Lung (tissue), 12 donors: ENCODE measurements around the gene AFAP1L1. TPM values are rescaled to one million over a fixed set of nuclear protein-coding genes. Genes with fewer than 3 reads are reported as not detected.

Source experiments
- ATAC-seq: fragments of 200-7000 bp; cut with Tn5 transposase; one replicate; pipeline ENCODE4 v1.9.1; 2020; ENCODE audit warnings: moderate number of reproducible peaks; ENCODE audit not compliant: insufficient read depth, low FRiP score
- DNase-seq, 3 donors: peaks; one replicate each; pipeline ENCODE4 v3.0.0-alpha.2; 2013 to 2017
- H3K27ac ChIP-seq, 2 donors: one replicate each; pipeline ENCODE4 v1.5.1; 2013; ENCODE audit warnings: mild to moderate bottlenecking in 2 of 2, moderate library complexity in 2 of 2, control low read depth in 1 of 2, inconsistent platforms in 1 of 2, low read depth in 1 of 2, low read length in 1 of 2
- H3K27me3 ChIP-seq, 3 donors: one replicate each; pipeline ENCODE4 v1.5.1; 2013; ENCODE audit warnings: low read length in 2 of 3; ENCODE audit not compliant: control insufficient read depth in 3 of 3, insufficient read depth in 3 of 3
- H3K36me3 ChIP-seq, 4 donors: one replicate each; pipeline ENCODE4 v1.5.1; 2013; ENCODE audit warnings: low read length in 4 of 4, mild to moderate bottlenecking in 1 of 4, moderate library complexity in 1 of 4; ENCODE audit not compliant: control insufficient read depth in 4 of 4, insufficient read depth in 4 of 4
- H3K4me1 ChIP-seq, 5 donors: one replicate each; pipeline ENCODE4 v1.5.1; 2013; ENCODE audit warnings: low read length in 5 of 5, mild to moderate bottlenecking in 2 of 5, moderate library complexity in 1 of 5; ENCODE audit not compliant: control insufficient read depth in 5 of 5, insufficient read depth in 5 of 5
- H3K4me3 ChIP-seq: one replicate; pipeline ENCODE4 v1.5.1; 2013; ENCODE audit warnings: mild to moderate bottlenecking, control low read depth, moderate library complexity
- H3K9ac ChIP-seq, 2 donors: one replicate each; pipeline ENCODE4 v1.5.1; 2013; ENCODE audit warnings: low read length in 2 of 2, control low read depth in 1 of 2; ENCODE audit not compliant: insufficient read depth in 1 of 2
- H3K9me3 ChIP-seq, 4 donors: one replicate each; pipeline ENCODE4 v1.5.1; 2013; ENCODE audit warnings: low read length in 3 of 4, mild to moderate bottlenecking in 1 of 4, moderate library complexity in 1 of 4; ENCODE audit not compliant: control insufficient read depth in 4 of 4, insufficient read depth in 3 of 4
- CTCF ChIP-seq: IDR thresholded peaks from 2 replicates; pipeline ENCODE4 v1.5.1; 2012; ENCODE audit warnings: mild to moderate bottlenecking; ENCODE audit errors: control extremely low read depth, extremely low read depth
- WGBS, 2 donors: extraction: QIAGEN DNeasy Blood & Tissue Kit; methylation state at CpG; one replicate each; pipeline ENCODE4 v1.1.7; 2013; 5-methylcytosine and 5-hydroxymethylcytosine counted together
- polyA plus RNA-seq, 2 donors: library from polyadenylated mRNA; stranded (reverse); fragments of 200-250 nt; gene quantifications; one replicate each; pipeline ENCODE4 v1.2.1, GENCODE V29; 2013
- total RNA-seq, 2 donors: library from RNA; depleted of rRNA in 1 of 2; stranded (reverse); fragments of >200 nt in 1 of 2; gene quantifications; one replicate each; pipeline ENCODE4 v1.2.1, GENCODE V29; 2014 to 2021
- donor health status: control.
- donor health status: control.
- donor health status: Bipolar disorder and iron deficiency.
- donor health status: healthy.
- donor health status: DM: yes; HTN: yes; CAD: no.

AFAP1L1 gene
- total and polyA plus RNA-seq, 4 donors, result 9.8 to 40.6 (median 18.1) TPM

- no peaks in the 10 kb centered on the region for H3K27me3 ChIP-seq
- no peak overlapping the region for H3K4me3 ChIP-seq
- H3K9me3 ChIP-seq, result no peaks in the 10 kb centered on the region
- TF ChIP-seq CTCF, result no peak
- peaks cover 0 to 72% (median 3%) of the 10 kb centered on the region in 5 donors for H3K4me1 ChIP-seq
- H3K9ac ChIP-seq, result no peak overlapping the region
- ATAC-seq (no peak), DNase-seq (no peak)
- no peaks in the 10 kb centered on the region for H3K36me3 ChIP-seq
- peak overlapping the region in 1 of 2 donors; percentile 70 for H3K27ac ChIP-seq
- 82 to 85% methylated on average over 4 of the region's 4 CpGs for WGBS, 2 donors
Measured at GRCh38 chr5:149280802-149281201, 9.1 kb downstream of the AFAP1L1 start.

GRCh38 chr5:149282027-149282965, 10.6 kb downstream of the AFAP1L1 start:
- peak overlapping the region in 1 of 2 donors; percentile 70 for H3K27ac ChIP-seq
- H3K27me3 ChIP-seq, result no peaks in the 10 kb centered on the region
- no peak overlapping the region for H3K4me3 ChIP-seq
- no peaks in the 10 kb centered on the region for H3K9me3 ChIP-seq
- 91% methylated on average over 12 of the region's 12 CpGs for WGBS, 2 donors
- DNase-seq (no peak), ATAC-seq (no peak)
- TF ChIP-seq CTCF, result no peak
- no peak overlapping the region for H3K9ac ChIP-seq
- H3K4me1 ChIP-seq, result peaks cover 0 to 59% (median 3%) of the 10 kb centered on the region in 5 donors
- H3K36me3 ChIP-seq, result no peaks in the 10 kb centered on the region

GRCh38 chr5:149282966-149283332, 11.3 kb downstream of the AFAP1L1 start:
- no peaks in the 10 kb centered on the region for H3K36me3 ChIP-seq
- H3K4me3 ChIP-seq, result no peak overlapping the region
- no peaks in the 10 kb centered on the region for H3K27me3 ChIP-seq
- WGBS, 2 donors, result 80 to 91% methylated on average over 5 of the region's 5 CpGs
- no peak overlapping the region for H3K27ac ChIP-seq
- ATAC-seq (no peak), DNase-seq (no peak)
- no peak overlapping the region for H3K9ac ChIP-seq
- TF ChIP-seq CTCF, result no peak
- no peaks in the 10 kb centered on the region for H3K9me3 ChIP-seq
- H3K4me1 ChIP-seq, result peaks cover 0 to 52% (median 3%) of the 10 kb centered on the region in 5 donors
